ENCODE measurements around the gene TTLL5. TPM values are rescaled to one million over a fixed set of nuclear protein-coding genes. Genes with fewer than 3 reads are reported as not detected.

The TTLL5 gene
- total and polyA plus RNA-seq, 9 of the 15 experiments (the other 6 are each of a cell fraction or from before 2014, with no cell fraction given) = 4.1 to 18.9 (median 12.6) TPM

GRCh38 chr14:75983019-75983358, 321.9 kb downstream of the TTLL5 start (continued):
- TF ChIP-seq ZNF584 (CRISPR knock-in tag; IDR thresholded peaks at IDR 0.05; ENCODE audit: low read depth) (no peak), ZNF507 (tag; conservative IDR thresholded peaks at IDR 0.05) (no peak), CBX8 (IDR thresholded peaks at IDR 0.05; ENCODE audit: borderline replicate concordance, extremely low read depth, low read depth, low read length, poor library complexity, severe bottlenecking) (no peak), ZNF780A (CRISPR knock-in tag; IDR thresholded peaks at IDR 0.05) (no peak)

GRCh38 chr14:75984674-75985073, 323.6 kb downstream of the TTLL5 start:
- H4K20me1 ChIP-seq (replicated peaks; ENCODE audit: control insufficient read depth, insufficient read depth, low read length) = no peaks in the 10 kb centered on the region
- H3K9ac ChIP-seq (ENCODE audit: insufficient read depth in 1 of 2, low read depth in 2 of 2, low read length in 2 of 2) = no peak overlapping the region; a peak in 1 of 4 replicates
- H3K9me1 ChIP-seq (ENCODE audit: control insufficient read depth, insufficient read depth, low read length) = no peaks in the 10 kb centered on the region
- H3K36me3 ChIP-seq (ENCODE audit: control insufficient read depth, insufficient read depth, low read length) = no peaks in the 10 kb centered on the region
- no peak overlapping the region for H3K4me3 ChIP-seq
- ATAC-seq (no peak), FAIRE-seq (no peak), DNase-seq (ENCODE audit: extremely low read depth in 1 of 4, low spot score in 3 of 4) (no peak)
- peaks cover 4 to 13% of the 10 kb centered on the region in 2 experiments; a peak in 4 of 5 replicates for H3K4me1 ChIP-seq (replicated peaks in 1 of 2; ENCODE audit: control insufficient read depth in 2 of 2, insufficient read depth in 2 of 2, low read length in 2 of 2)
- H3K79me2 ChIP-seq (ENCODE audit: control insufficient read depth, insufficient read depth, low read length) = no peaks in the 10 kb centered on the region
- H3K27me3 ChIP-seq (ENCODE audit: control insufficient read depth in 2 of 2, insufficient read depth in 2 of 2, low read length in 2 of 2) = no peaks in the 10 kb centered on the region
- in situ Hi-C loops (cut with MboI) = loop anchor here (5.0 to 10.0 kb wide), 3 partner anchors 77 to 410 kb away; partner anchors contain the start of gene FLVCR2
- POLR2A ChIA-PET = no interaction called here
- H3K9me3 ChIP-seq (replicated peaks; ENCODE audit: control insufficient read depth, insufficient read depth, low read depth, low read length) = no peaks in the 10 kb centered on the region
- no peak overlapping the region for H3K27ac ChIP-seq (ENCODE audit: extremely low read depth, low read depth, low read length)
- H2AFZ ChIP-seq (ENCODE audit: low read depth, low read length) = no peak overlapping the region
- CTCF ChIA-PET (ENCODE audit: low intra/inter-chr PET ratio) = no interaction called here
- intact Hi-C loops (cut with micrococcal nuclease) = loop anchor here (5.0 kb wide), 1 partner anchor 407 kb away; the partner anchor contains the start of gene FLVCR2
- WGBS (ENCODE audit: insufficient coverage, low coverage, missing lambda C conversion rate) = 58% methylated on average over 2 of the region's 2 CpGs
- H3K4me2 ChIP-seq (ENCODE audit: insufficient read depth, low read length) = no peak overlapping the region
- no TSS peak for BruUV-seq (replicated peaks)
- TF ChIP-seq KLF13 (tag; IDR thresholded peaks at IDR 0.05; ENCODE audit: borderline replicate concordance, low read depth) (no peak), ARID1B (IDR thresholded peaks at IDR 0.05) (no peak), CUX1 (CRISPR knock-in tag; IDR thresholded peaks at IDR 0.05) (no peak), ZNF699 (CRISPR knock-in tag; IDR thresholded peaks at IDR 0.05; ENCODE audit: insufficient replicate concordance) (no peak), FOXP4 (CRISPR knock-in tag; IDR thresholded peaks at IDR 0.05; ENCODE audit: borderline replicate concordance) (no peak), FUS (optimal IDR thresholded peaks at IDR 0.05; ENCODE audit: low read depth, low read length) (no peak), PYGO2 (tag; IDR thresholded peaks at IDR 0.05) (no peak), GTF2B (IDR thresholded peaks at IDR 0.05; ENCODE audit: extremely low read depth, insufficient read length) (no peak), CHD1 (IDR thresholded peaks at IDR 0.05; ENCODE audit: low read length) (no peak)
